Measurements from ENCODE around the gene ZNRF3.

DNA sequence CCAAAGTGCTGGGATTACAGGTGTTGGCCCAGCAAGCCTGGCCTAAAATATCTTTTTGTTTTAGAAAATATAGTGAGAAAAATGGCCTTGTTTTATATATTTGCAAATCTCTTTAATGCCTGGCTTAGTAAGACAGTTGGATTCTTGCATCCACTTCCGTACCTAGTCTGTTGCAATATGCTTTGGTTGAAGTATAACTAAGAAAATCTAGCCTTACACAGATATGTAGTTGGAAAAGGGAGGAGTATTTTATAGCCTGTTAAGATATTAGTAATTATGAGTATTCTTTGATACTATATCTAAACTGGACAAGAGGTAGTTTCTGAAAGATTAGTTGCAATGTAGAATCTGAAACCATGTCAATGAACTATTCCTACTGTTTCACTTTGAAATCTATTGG lies 65.1 kb downstream of the ZNRF3 start:
- TF ChIP-seq CTCF (IDR thresholded peaks at IDR 0.05) (no peak), POLR2A (IDR thresholded peaks at IDR 0.05) (no peak)

All from body of pancreas (tissue), 4 donors.